ENCODE data around the gene KDELR3. TPM values are rescaled to one million over a fixed set of nuclear protein-coding genes. Genes with fewer than 3 reads are reported as not detected.

The KDELR3 gene
- total and polyA plus RNA-seq, 10 donors: 1.00 to 4.9 (median 2.9) TPM

DNA sequence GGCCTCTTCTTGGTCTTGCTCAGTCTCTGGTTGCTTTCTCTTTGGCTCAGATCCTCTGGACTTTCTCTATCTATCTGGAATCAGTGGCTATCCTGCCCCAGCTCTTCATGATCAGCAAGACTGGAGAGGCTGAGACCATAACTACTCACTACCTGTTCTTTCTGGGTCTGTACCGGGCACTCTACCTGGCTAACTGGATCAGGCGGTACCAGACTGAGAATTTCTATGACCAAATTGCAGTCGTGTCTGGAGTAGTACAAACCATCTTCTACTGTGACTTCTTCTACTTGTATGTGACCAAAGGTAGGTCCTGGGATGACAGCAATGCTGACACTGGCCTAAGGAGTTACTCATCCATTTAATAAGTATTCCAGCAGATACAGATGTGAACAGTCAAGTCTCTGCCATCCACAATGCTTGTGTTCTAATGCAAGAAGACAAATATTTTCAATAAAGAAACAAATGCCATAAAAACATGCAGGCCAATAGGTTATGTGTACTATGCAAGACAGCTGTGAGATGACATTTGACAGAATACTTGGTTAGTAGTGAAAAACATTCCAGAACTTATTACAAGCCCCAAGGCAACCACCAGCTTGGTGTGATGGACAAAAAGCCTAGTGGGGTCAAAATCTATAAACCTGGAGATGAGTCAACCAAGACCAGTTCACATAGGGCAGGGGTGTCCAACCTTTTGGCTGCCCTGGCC lies 13.4 kb downstream of the KDELR3 start:
- Histone ChIP-seq H3K27ac (peak overlapping the region in 1 of 8 donors; percentile 6), H3K27me3 (replicated peaks in 1 of 7) (no peaks in the 10 kb centered on the region), H3K9me3 (no peaks in the 10 kb centered on the region), H3K4me3 (no peak overlapping the region), H3K36me3 (peaks cover 3 to 76% (median 63%) of the 10 kb centered on the region in 6 donors), H3K4me1 (peaks cover 0 to 24% (median 0%) of the 10 kb centered on the region in 6 donors)
- TF ChIP-seq, protein P1, sequence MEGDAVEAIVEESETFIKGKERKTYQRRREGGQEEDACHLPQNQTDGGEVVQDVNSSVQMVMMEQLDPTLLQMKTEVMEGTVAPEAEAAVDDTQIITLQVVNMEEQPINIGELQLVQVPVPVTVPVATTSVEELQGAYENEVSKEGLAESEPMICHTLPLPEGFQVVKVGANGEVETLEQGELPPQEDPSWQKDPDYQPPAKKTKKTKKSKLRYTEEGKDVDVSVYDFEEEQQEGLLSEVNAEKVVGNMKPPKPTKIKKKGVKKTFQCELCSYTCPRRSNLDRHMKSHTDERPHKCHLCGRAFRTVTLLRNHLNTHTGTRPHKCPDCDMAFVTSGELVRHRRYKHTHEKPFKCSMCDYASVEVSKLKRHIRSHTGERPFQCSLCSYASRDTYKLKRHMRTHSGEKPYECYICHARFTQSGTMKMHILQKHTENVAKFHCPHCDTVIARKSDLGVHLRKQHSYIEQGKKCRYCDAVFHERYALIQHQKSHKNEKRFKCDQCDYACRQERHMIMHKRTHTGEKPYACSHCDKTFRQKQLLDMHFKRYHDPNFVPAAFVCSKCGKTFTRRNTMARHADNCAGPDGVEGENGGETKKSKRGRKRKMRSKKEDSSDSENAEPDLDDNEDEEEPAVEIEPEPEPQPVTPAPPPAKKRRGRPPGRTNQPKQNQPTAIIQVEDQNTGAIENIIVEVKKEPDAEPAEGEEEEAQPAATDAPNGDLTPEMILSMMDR (IDR thresholded peaks at IDR 0.05 in 8 of 11, conservative IDR thresholded peaks at IDR 0.05 in 3 of 11): no peak
- TF ChIP-seq POLR2A (IDR thresholded peaks at IDR 0.05) (no peak), POLR2AphosphoS5 (IDR thresholded peaks at IDR 0.05) (no peak)
- intact Hi-C loops (cut with DNase I; ENCODE audit: low total_unique reads): no loop called here
- DNase-seq: no peak
- WGBS, 5 donors: 86 to 94% (median 93%) methylated on average over 3 of the region's 3 CpGs

DNA sequence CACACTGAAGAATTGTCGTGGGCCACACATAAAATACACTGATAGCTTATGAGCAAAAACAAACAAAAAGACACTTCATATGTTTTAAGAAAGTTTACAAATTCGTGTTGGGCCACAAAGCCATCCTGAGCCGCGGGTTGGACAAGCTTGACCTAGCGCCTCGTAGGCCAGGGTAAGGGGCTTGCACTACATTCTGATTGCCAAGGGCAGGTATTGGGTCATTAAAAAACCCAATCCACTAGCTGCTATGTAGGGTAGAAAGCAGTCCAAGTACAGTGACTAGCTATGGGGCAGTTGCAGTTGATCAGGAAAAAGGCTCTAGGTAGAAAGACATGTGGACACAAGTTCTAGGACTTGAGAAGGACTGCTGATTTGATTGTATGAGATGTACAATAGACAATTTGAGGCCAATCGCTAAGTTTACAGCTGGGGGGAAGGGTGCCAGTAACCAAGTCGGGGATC lies 14.0 kb downstream of the KDELR3 start:
- Histone ChIP-seq H3K4me1 (peaks cover 0 to 30% (median 0%) of the 10 kb centered on the region in 6 donors), H3K27ac (peak overlapping the region in 1 of 8 donors; percentile 6), H3K27me3 (replicated peaks in 1 of 7) (no peaks in the 10 kb centered on the region), H3K36me3 (peaks cover 3 to 82% (median 69%) of the 10 kb centered on the region in 6 donors), H3K4me3 (no peak overlapping the region), H3K9me3 (no peaks in the 10 kb centered on the region)
- 86 to 93% (median 91%) methylated on average over 8 of the region's 8 CpGs for WGBS, 5 donors
- TF ChIP-seq POLR2AphosphoS5 (IDR thresholded peaks at IDR 0.05) (peak in 2 of 3 donors; percentile 60 to 70), POLR2A (IDR thresholded peaks at IDR 0.05) (no peak)
- peak; percentile 32 for DNase-seq
- intact Hi-C loops (cut with DNase I; ENCODE audit: low total_unique reads): no loop called here

DNA sequence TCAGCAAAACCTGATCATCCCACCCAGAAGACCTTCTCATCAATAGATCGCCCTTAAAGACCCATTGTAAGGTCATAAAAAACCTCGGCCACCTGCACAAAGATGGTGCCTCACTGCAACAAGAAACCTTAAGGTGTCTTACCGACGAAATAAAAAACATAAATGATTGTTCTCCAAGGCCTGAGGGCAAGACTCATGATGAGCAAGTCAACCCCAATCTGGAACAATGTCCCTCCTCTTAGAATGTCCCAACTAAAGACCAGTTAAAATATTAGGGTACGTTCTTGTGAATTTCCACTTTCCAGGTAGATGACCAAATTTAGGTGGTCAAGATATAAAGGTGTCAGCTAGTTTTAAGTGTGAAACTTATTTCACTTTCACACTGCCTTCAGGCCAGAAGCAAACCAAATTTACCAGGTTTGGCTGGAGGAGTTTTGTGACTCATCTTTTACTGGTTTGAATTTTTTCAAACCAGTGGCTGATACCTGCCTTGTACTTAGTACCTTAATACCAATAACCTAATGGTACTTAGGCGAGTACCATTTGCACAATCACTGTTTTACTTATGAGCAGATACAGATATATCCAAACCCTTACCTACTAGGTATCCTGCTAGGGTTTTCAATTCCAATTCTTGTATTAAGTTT lies 14.9 kb downstream of the KDELR3 start:
- TF ChIP-seq POLR2A (IDR thresholded peaks at IDR 0.05) (no peak), POLR2AphosphoS5 (IDR thresholded peaks at IDR 0.05) (peak in 1 of 3 donors; percentile 57)
- TF ChIP-seq, protein P1 (IDR thresholded peaks at IDR 0.05 in 8 of 11, conservative IDR thresholded peaks at IDR 0.05 in 3 of 11): no peak
- no peaks in the 10 kb centered on the region for H3K9me3 ChIP-seq
- DNase-seq: peak; percentile 6
- 94 to 97% (median 95%) methylated on average over 6 of the region's 6 CpGs for WGBS, 5 donors
- no peak overlapping the region for H3K4me3 ChIP-seq
- intact Hi-C loops (cut with DNase I; ENCODE audit: low total_unique reads): no loop called here
- H3K27me3 ChIP-seq (replicated peaks in 1 of 7): no peaks in the 10 kb centered on the region
- peaks cover 6 to 91% (median 78%) of the 10 kb centered on the region in 6 donors for H3K36me3 ChIP-seq
- peaks cover 0 to 38% (median 0%) of the 10 kb centered on the region in 6 donors for H3K4me1 ChIP-seq
- no peak overlapping the region for H3K27ac ChIP-seq

DNA sequence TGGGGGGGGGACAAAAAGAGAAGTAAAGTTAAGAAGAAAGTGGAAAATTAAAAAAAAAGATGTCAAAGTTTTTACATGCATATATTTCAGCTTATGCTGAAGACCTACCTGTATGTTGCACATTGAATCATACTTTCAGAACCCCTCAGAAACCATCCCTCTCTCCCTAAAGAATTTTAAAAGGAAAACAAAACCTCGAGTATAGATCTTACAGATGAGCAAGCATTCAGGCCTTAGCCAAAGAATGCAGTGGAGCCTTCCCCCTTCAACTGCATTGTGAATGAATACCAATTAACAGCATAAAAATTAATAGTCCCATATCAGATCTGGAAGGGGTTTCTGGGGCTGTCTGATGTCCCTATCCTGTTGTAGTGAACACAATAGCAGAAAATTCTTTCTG lies 16.3 kb downstream of the KDELR3 start:
- 78 to 84% (median 83%) methylated on average over 1 of the region's 1 CpG for WGBS, 5 donors

DNA sequence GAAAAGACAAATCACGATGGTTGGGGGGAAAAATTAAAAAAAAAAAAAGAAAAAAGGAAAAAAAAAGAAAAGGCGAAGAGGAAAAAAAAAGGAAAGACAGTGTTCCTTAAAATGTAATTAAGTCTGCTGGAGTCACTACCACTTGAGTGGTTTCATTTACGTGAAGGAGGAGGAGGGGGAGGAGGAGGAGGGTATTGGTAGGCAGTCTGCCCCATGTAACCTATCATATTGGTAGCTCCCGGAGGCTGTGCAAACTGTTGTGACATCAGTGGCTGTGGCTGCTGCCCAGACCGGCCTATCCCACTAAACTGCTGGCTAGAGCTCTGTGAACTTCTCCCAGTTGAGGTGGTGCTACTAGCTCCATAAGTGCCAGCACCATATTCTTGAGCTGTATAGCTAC lies 17.9 kb downstream of the KDELR3 start:
- WGBS, 5 donors: 61 to 73% (median 65%) methylated on average over 5 of the region's 5 CpGs
- no peaks in the 10 kb centered on the region for H3K27me3 ChIP-seq (replicated peaks in 1 of 7)
- no peak overlapping the region for H3K4me3 ChIP-seq
- no peaks in the 10 kb centered on the region for H3K9me3 ChIP-seq
- no peak for DNase-seq
- intact Hi-C loops (cut with DNase I; ENCODE audit: low total_unique reads): no loop called here
- H3K36me3 ChIP-seq: peaks cover 9 to 100% (median 99%) of the 10 kb centered on the region in 6 donors
- peak overlapping the region in 1 of 8 donors; percentile 19 for H3K27ac ChIP-seq
- H3K4me1 ChIP-seq: peaks cover 0 to 64% (median 6%) of the 10 kb centered on the region in 6 donors
- peak in 2 of 3 donors; percentile 44 to 61 for TF ChIP-seq POLR2AphosphoS5 (IDR thresholded peaks at IDR 0.05)
- TF ChIP-seq, protein P1 (IDR thresholded peaks at IDR 0.05 in 8 of 11, conservative IDR thresholded peaks at IDR 0.05 in 3 of 11): no peak
- no peak for TF ChIP-seq POLR2A (IDR thresholded peaks at IDR 0.05)

More for the DNA sequence above, 16.3 kb downstream of the KDELR3 start:
- no peak for DNase-seq
- Histone ChIP-seq H3K4me3 (no peak overlapping the region), H3K36me3 (peaks cover 9 to 100% (median 92%) of the 10 kb centered on the region in 6 donors), H3K27me3 (replicated peaks in 1 of 7) (no peaks in the 10 kb centered on the region), H3K9me3 (no peaks in the 10 kb centered on the region), H3K4me1 (peaks cover 0 to 52% (median 3%) of the 10 kb centered on the region in 6 donors), H3K27ac (no peak overlapping the region)
- TF ChIP-seq POLR2AphosphoS5 (IDR thresholded peaks at IDR 0.05): no peak
- intact Hi-C loops (cut with DNase I; ENCODE audit: low total_unique reads): no loop called here

All from spleen (tissue), 11 donors.